Central memory CD4-positive, alpha-beta T cell (primary cell): ENCODE results near the gene ADO.
"Not testable (repeated sequence)": the region's sequence is repeated elsewhere in the genome, so short reads cannot be mapped to it uniquely, and the experiment has no call there.

Experiments
- DNase-seq: peaks from one replicate; pipeline ENCODE4 v3.0.0; 2022
- total RNA-seq, 3 experiments: gene quantifications; one replicate each; lab custom pipeline; 2026; lab: John Stamatoyannopoulos, UW

Gene ADO
- 19.3 to 191 (median 52.1) reads per million in 3 experiments for total RNA-seq

GRCh38 chr10:62804356-62805230, at the start of gene ADO:
ADO (plus strand) TSS chr10:62804720; CDS start chr10:62805060, 340 bp downstream.
- peak; percentile 79 for DNase-seq

- no peak for DNase-seq
Measured at GRCh38 chr10:62754963-62755362, 49.6 kb upstream of the ADO start.

GRCh38 chr10:62755662-62756653, 48.6 kb upstream of the ADO start:
- peak; percentile 36 for DNase-seq

GRCh38 chr10:62759599-62760175, 44.8 kb upstream of the ADO start:
- DNase-seq: no peak

- no peak for DNase-seq
Measured at GRCh38 chr10:62760401-62760800, 44.1 kb upstream of the ADO start.

GRCh38 chr10:62761115-62761514, 43.4 kb upstream of the ADO start:
- DNase-seq: no peak

GRCh38 chr10:62763155-62763554, 41.4 kb upstream of the ADO start:
- DNase-seq: no peak

- no peak for DNase-seq
Measured at GRCh38 chr10:62764011-62764410, 40.5 kb upstream of the ADO start.

GRCh38 chr10:62765726-62766125, 38.8 kb upstream of the ADO start:
- no peak for DNase-seq

GRCh38 chr10:62766386-62766785, 38.1 kb upstream of the ADO start:
- DNase-seq: no peak

- DNase-seq: no peak
Measured at GRCh38 chr10:62769574-62770242, 34.8 kb upstream of the ADO start.

- no peak for DNase-seq
Measured at GRCh38 chr10:62772186-62772974, 32.1 kb upstream of the ADO start.

- DNase-seq: no peak
Measured at GRCh38 chr10:62778125-62778524, 26.4 kb upstream of the ADO start.

- peak; percentile 87 for DNase-seq
Measured at GRCh38 chr10:62779487-62780248, 24.9 kb upstream of the ADO start.

- DNase-seq: not testable (repeated sequence)
Measured at GRCh38 chr10:62784537-62784936, 20.0 kb upstream of the ADO start.

GRCh38 chr10:62788285-62788684, 16.2 kb upstream of the ADO start:
- not testable (repeated sequence) for DNase-seq

GRCh38 chr10:62788861-62789467, 15.6 kb upstream of the ADO start:
- no peak for DNase-seq

GRCh38 chr10:62790019-62790555, 14.4 kb upstream of the ADO start:
- no peak for DNase-seq

GRCh38 chr10:62790571-62790970, 13.9 kb upstream of the ADO start:
- no peak for DNase-seq

GRCh38 chr10:62792261-62792660, 12.3 kb upstream of the ADO start:
- no peak for DNase-seq
